ENCODE results near the gene THEM5.

Gene THEM5

GRCh38 chr1:151816548-151817352 lies 36.8 kb downstream of the THEM5 start:
- no peak for DNase-seq

- no peak for DNase-seq
Measured at GRCh38 chr1:151815716-151816327, 37.7 kb downstream of the THEM5 start.

- DNase-seq: no peak
Measured at GRCh38 chr1:151814971-151815545, 38.5 kb downstream of the THEM5 start.

- no peak for DNase-seq
Measured at GRCh38 chr1:151814426-151814825, 39.1 kb downstream of the THEM5 start.

- no peak for DNase-seq
Measured at GRCh38 chr1:151813271-151813977, 40.1 kb downstream of the THEM5 start.

GRCh38 chr1:151811181-151811580 lies 42.3 kb downstream of the THEM5 start:
- no peak for DNase-seq

GRCh38 chr1:151809985-151810556 lies 43.4 kb downstream of the THEM5 start:
- DNase-seq: no peak

- no peak for DNase-seq
Measured at GRCh38 chr1:151809290-151809984, 44.1 kb downstream of the THEM5 start.

GRCh38 chr1:151807766-151808165 lies 45.7 kb downstream of the THEM5 start:
- DNase-seq: no peak

GRCh38 chr1:151807131-151807530 lies 46.4 kb downstream of the THEM5 start:
- no peak for DNase-seq

- DNase-seq: no peak
Measured at GRCh38 chr1:151806170-151806569, 47.3 kb downstream of the THEM5 start.

GRCh38 chr1:151805066-151805820 lies 48.3 kb downstream of the THEM5 start, which contains the start of gene LINGO4:
TSS of gene LINGO4 (minus strand) at chr1:151805419. CDS start at chr1:151802704, 2,715 bp downstream.
- DNase-seq: no peak

GRCh38 chr1:151803915-151804314 lies 49.6 kb downstream of the THEM5 start:
- DNase-seq: no peak

- DNase-seq: no peak
Measured at GRCh38 chr1:151803164-151803563, 50.3 kb downstream of the THEM5 start.

- DNase-seq: no peak
Measured at GRCh38 chr1:151802372-151802771, 51.1 kb downstream of the THEM5 start.

- no peak for DNase-seq
Measured at GRCh38 chr1:151801846-151802245, 51.7 kb downstream of the THEM5 start.

- no peak for DNase-seq
Measured at GRCh38 chr1:151801310-151801820, 52.1 kb downstream of the THEM5 start.

- no peak for DNase-seq
Measured at GRCh38 chr1:151800830-151801229, 52.7 kb downstream of the THEM5 start.

- no peak for DNase-seq
Measured at GRCh38 chr1:151799179-151800022, 54.1 kb downstream of the THEM5 start.

GRCh38 chr1:151798571-151798970 lies 54.9 kb downstream of the THEM5 start:
- DNase-seq: no peak
